Measurements from ENCODE around the gene PMS2.
"Not testable (repeated sequence)": the region's sequence is repeated elsewhere in the genome, so short reads cannot be mapped to it uniquely, and the experiment has no call there.

The PMS2 gene

GRCh38 chr7:5924180-5924579, 84.7 kb downstream of the PMS2 start:
- DNase-seq (ENCODE audit: low read depth, low spot score), result not testable (repeated sequence)
